Measurements from ENCODE around the gene ZC3H12A.
A peak's percentile ranks its signal among the peaks of the same experiment; 100 is the strongest.

GRCh38 chr1:37474697-37475379 lies 458 bp downstream of the ZC3H12A start:
- TF ChIP-seq POLR2A (IDR thresholded peaks at IDR 0.05; ENCODE audit: low read depth, low read length) (peak; percentile 3; the same call in 1 of the 2 replicates), CTCF (conservative IDR thresholded peaks at IDR 0.05; ENCODE audit: low read depth, low read length) (no peak), USF2 (IDR thresholded peaks at IDR 0.05; ENCODE audit: low read depth, low read length) (no peak), CHD1 (IDR thresholded peaks at IDR 0.05; ENCODE audit: low read depth, low read length) (no peak), SMC3 (IDR thresholded peaks at IDR 0.05; ENCODE audit: low read depth, low read length) (no peak), RFX5 (IDR thresholded peaks at IDR 0.05; ENCODE audit: low read depth, low read length) (no peak)
- TF ChIP-seq, protein P1, sequence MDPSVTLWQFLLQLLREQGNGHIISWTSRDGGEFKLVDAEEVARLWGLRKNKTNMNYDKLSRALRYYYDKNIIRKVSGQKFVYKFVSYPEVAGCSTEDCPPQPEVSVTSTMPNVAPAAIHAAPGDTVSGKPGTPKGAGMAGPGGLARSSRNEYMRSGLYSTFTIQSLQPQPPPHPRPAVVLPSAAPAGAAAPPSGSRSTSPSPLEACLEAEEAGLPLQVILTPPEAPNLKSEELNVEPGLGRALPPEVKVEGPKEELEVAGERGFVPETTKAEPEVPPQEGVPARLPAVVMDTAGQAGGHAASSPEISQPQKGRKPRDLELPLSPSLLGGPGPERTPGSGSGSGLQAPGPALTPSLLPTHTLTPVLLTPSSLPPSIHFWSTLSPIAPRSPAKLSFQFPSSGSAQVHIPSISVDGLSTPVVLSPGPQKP (IDR thresholded peaks at IDR 0.05; ENCODE audit: borderline replicate concordance, low read depth, low read length) = no peak

All from IMR-90 (cell line).